Activated naive CD4-positive, alpha-beta T cell treated with anti-CD3 and anti-CD28 coated beads, Interleukin-2, amount 50 U/mL, for 72 hours (primary cell): ENCODE measurements around the gene LONRF2. TPM values are rescaled to one million over a fixed set of nuclear protein-coding genes. Genes with fewer than 3 reads are reported as not detected.
A peak's percentile ranks its signal among the peaks of the same experiment; 100 is the strongest.

Source experiments
- ATAC-seq, 2 donors: fragments of 150-1000 bp; cut with Tn5 transposase; 2 replicates each; pipeline ENCODE4 v1.10.0; 2021; ENCODE audit warnings: mild to moderate bottlenecking in 2 of 2, moderate library complexity in 2 of 2
- DNase-seq, 2 donors: peaks; one replicate each; pipeline ENCODE4 v3.0.0; 2021 to 2022; ENCODE audit warnings: low spot score in 2 of 2
- H3K27ac Mint-ChIP-seq, 2 donors: one replicate each; pipeline ENCODE4 v1.8.0; 2022; ENCODE audit warnings: mild to moderate bottlenecking in 2 of 2, mixed read lengths in 2 of 2
- H3K36me3 Mint-ChIP-seq, 2 donors: one replicate each; pipeline ENCODE4 v1.8.0; 2022; ENCODE audit warnings: mixed read lengths in 2 of 2
- H3K9me3 Mint-ChIP-seq, 2 donors: one replicate each; pipeline ENCODE4 v1.8.0; 2022; ENCODE audit warnings: mixed read lengths in 2 of 2
- total RNA-seq, 2 donors: library from RNA; stranded (reverse); gene quantifications; one replicate each; pipeline ENCODE4 v1.2.3, GENCODE V29; 2022

The LONRF2 gene
- total RNA-seq, 2 donors from 2014 or later, result 0.04 TPM; not detected in 1

GRCh38 chr2:100285011-100285410 is 37.3 kb downstream of the LONRF2 start:
- DNase-seq (no peak), ATAC-seq (no peak)
- Mint-ChIP-seq H3K27ac (no peak overlapping the region), H3K9me3 (no peaks in the 10 kb centered on the region), H3K36me3 (no peaks in the 10 kb centered on the region)

GRCh38 chr2:100283724-100284501 is 38.4 kb downstream of the LONRF2 start:
- no peak for DNase-seq
- ATAC-seq, result no peak
- Mint-ChIP-seq H3K27ac (no peak overlapping the region), H3K9me3 (no peaks in the 10 kb centered on the region), H3K36me3 (no peaks in the 10 kb centered on the region)

- ATAC-seq, result no peak
- Mint-ChIP-seq H3K27ac (no peak overlapping the region), H3K36me3 (no peaks in the 10 kb centered on the region), H3K9me3 (no peaks in the 10 kb centered on the region)
- no peak for DNase-seq
Measured at GRCh38 chr2:100281521-100282438, 40.5 kb downstream of the LONRF2 start.

GRCh38 chr2:100279586-100280534 is 42.4 kb downstream of the LONRF2 start:
- Mint-ChIP-seq H3K36me3 (no peaks in the 10 kb centered on the region), H3K9me3 (no peaks in the 10 kb centered on the region), H3K27ac (no peak overlapping the region)
- DNase-seq (no peak), ATAC-seq (no peak)

- no peak for DNase-seq
- no peaks in the 10 kb centered on the region for H3K36me3 Mint-ChIP-seq
- no peak for ATAC-seq
- H3K9me3 Mint-ChIP-seq, result no peaks in the 10 kb centered on the region
- H3K27ac Mint-ChIP-seq, result peak overlapping the region in 1 of 2 donors; percentile 69
Measured at GRCh38 chr2:100278986-100279385, 43.3 kb downstream of the LONRF2 start.

- no peak overlapping the region for H3K27ac Mint-ChIP-seq
- no peaks in the 10 kb centered on the region for H3K36me3 Mint-ChIP-seq
- no peak for DNase-seq
- H3K9me3 Mint-ChIP-seq, result no peaks in the 10 kb centered on the region
- no peak for ATAC-seq
Measured at GRCh38 chr2:100278501-100278900, 43.8 kb downstream of the LONRF2 start.

GRCh38 chr2:100277540-100278207 is 44.6 kb downstream of the LONRF2 start:
- H3K9me3 Mint-ChIP-seq, result no peaks in the 10 kb centered on the region
- no peak for DNase-seq
- ATAC-seq, result no peak
- H3K36me3 Mint-ChIP-seq, result no peaks in the 10 kb centered on the region
- no peak overlapping the region for H3K27ac Mint-ChIP-seq

GRCh38 chr2:100276716-100277115 is 45.6 kb downstream of the LONRF2 start:
- H3K36me3 Mint-ChIP-seq, result no peaks in the 10 kb centered on the region
- no peaks in the 10 kb centered on the region for H3K9me3 Mint-ChIP-seq
- no peak overlapping the region for H3K27ac Mint-ChIP-seq
- ATAC-seq (no peak), DNase-seq (no peak)

GRCh38 chr2:100275200-100275589 is 47.1 kb downstream of the LONRF2 start:
- ATAC-seq (no peak), DNase-seq (no peak)
- H3K9me3 Mint-ChIP-seq, result no peaks in the 10 kb centered on the region
- H3K36me3 Mint-ChIP-seq, result no peaks in the 10 kb centered on the region
- H3K27ac Mint-ChIP-seq, result no peak overlapping the region

GRCh38 chr2:100274566-100275199 is 47.6 kb downstream of the LONRF2 start:
- Mint-ChIP-seq H3K9me3 (no peaks in the 10 kb centered on the region), H3K27ac (no peak overlapping the region), H3K36me3 (no peaks in the 10 kb centered on the region)
- ATAC-seq (no peak), DNase-seq (no peak)

GRCh38 chr2:100274076-100274475 is 48.2 kb downstream of the LONRF2 start:
- DNase-seq, result no peak
- Mint-ChIP-seq H3K9me3 (no peaks in the 10 kb centered on the region), H3K27ac (no peak overlapping the region), H3K36me3 (no peaks in the 10 kb centered on the region)
- ATAC-seq, result no peak

GRCh38 chr2:100273387-100273786 is 48.9 kb downstream of the LONRF2 start:
- ATAC-seq (no peak), DNase-seq (no peak)
- H3K9me3 Mint-ChIP-seq, result no peaks in the 10 kb centered on the region
- H3K27ac Mint-ChIP-seq, result no peak overlapping the region
- no peaks in the 10 kb centered on the region for H3K36me3 Mint-ChIP-seq

- no peak for ATAC-seq
- no peaks in the 10 kb centered on the region for H3K36me3 Mint-ChIP-seq
- DNase-seq, result no peak
- H3K9me3 Mint-ChIP-seq, result no peaks in the 10 kb centered on the region
- no peak overlapping the region for H3K27ac Mint-ChIP-seq
Measured at GRCh38 chr2:100272841-100273329, 49.4 kb downstream of the LONRF2 start.

GRCh38 chr2:100271210-100271609 is 51.1 kb downstream of the LONRF2 start:
- no peaks in the 10 kb centered on the region for H3K9me3 Mint-ChIP-seq
- ATAC-seq (no peak), DNase-seq (no peak)
- H3K36me3 Mint-ChIP-seq, result no peaks in the 10 kb centered on the region
- H3K27ac Mint-ChIP-seq, result no peak overlapping the region

- H3K27ac Mint-ChIP-seq, result no peak overlapping the region
- DNase-seq (no peak), ATAC-seq (no peak)
- no peaks in the 10 kb centered on the region for H3K36me3 Mint-ChIP-seq
- no peaks in the 10 kb centered on the region for H3K9me3 Mint-ChIP-seq
Measured at GRCh38 chr2:100270381-100271146, 51.7 kb downstream of the LONRF2 start.
